ENCODE measurements around the gene RICTOR.

The RICTOR gene

DNA sequence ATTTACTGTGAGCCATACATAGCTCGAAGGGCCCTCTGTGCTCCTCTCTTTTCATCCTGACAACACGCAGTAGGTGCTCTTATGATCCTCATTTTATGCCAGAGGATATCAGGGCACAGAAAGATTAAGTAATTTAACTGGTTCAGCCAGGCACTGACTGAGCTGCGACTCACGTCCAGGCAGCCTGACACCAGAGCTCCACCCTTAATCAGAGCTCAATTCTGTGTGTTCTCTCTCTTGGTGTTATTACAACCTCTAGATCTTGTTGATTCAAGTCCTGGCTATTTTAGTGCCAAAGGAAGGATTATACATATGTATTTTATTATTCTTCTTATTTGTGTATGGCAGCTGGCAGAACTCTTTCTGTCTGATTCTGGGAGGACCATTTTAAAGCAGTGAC, 168.7 kb downstream of the RICTOR start:
- no peak overlapping the region for H3K27ac ChIP-seq
- H3K4me3 ChIP-seq (ENCODE audit: low read depth, low read length): no peak overlapping the region
- DNase-seq: no peak
- H3K36me3 ChIP-seq (replicated peaks): peaks cover 26% of the 10 kb centered on the region
- TF ChIP-seq, protein P1, sequence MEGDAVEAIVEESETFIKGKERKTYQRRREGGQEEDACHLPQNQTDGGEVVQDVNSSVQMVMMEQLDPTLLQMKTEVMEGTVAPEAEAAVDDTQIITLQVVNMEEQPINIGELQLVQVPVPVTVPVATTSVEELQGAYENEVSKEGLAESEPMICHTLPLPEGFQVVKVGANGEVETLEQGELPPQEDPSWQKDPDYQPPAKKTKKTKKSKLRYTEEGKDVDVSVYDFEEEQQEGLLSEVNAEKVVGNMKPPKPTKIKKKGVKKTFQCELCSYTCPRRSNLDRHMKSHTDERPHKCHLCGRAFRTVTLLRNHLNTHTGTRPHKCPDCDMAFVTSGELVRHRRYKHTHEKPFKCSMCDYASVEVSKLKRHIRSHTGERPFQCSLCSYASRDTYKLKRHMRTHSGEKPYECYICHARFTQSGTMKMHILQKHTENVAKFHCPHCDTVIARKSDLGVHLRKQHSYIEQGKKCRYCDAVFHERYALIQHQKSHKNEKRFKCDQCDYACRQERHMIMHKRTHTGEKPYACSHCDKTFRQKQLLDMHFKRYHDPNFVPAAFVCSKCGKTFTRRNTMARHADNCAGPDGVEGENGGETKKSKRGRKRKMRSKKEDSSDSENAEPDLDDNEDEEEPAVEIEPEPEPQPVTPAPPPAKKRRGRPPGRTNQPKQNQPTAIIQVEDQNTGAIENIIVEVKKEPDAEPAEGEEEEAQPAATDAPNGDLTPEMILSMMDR (IDR thresholded peaks at IDR 0.05; ENCODE audit: low read depth, low read length, missing control alignments): no peak
- no peaks in the 10 kb centered on the region for H3K27me3 ChIP-seq (replicated peaks)
- in situ Hi-C loops (cut with HindIII; ENCODE audit: low pct_ligation_motif_present, low sequenced_read_pairs): no loop called here

DNA sequence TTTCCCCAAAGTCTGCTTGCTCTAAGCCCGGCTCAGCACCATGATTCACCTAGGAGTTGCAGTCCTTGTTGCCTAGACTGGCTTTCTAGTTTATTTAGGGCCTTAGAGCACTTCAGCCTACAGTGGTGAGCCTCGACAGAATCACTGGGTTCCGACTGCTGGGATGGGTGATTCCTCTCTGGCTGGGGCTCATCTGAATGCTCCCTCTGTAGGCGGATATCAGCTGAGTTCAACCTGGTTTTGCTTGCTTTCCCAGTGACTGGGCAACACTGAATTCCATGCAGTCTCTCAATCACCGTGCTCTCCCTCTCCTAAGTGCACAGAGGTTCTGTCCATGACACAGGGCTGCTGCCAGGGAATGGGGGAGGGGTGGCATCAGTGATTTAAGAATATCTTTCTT, 174.3 kb downstream of the RICTOR start:
- Histone ChIP-seq H3K4me3 (ENCODE audit: low read depth, low read length) (no peak overlapping the region), H3K27me3 (replicated peaks) (no peaks in the 10 kb centered on the region), H3K27ac (no peak overlapping the region), H3K36me3 (replicated peaks) (peaks cover 16% of the 10 kb centered on the region)
- no peak for DNase-seq
- in situ Hi-C loops (cut with HindIII; ENCODE audit: low pct_ligation_motif_present, low sequenced_read_pairs): no loop called here
- TF ChIP-seq, protein P1 (IDR thresholded peaks at IDR 0.05; ENCODE audit: low read depth, low read length, missing control alignments): no peak

DNA sequence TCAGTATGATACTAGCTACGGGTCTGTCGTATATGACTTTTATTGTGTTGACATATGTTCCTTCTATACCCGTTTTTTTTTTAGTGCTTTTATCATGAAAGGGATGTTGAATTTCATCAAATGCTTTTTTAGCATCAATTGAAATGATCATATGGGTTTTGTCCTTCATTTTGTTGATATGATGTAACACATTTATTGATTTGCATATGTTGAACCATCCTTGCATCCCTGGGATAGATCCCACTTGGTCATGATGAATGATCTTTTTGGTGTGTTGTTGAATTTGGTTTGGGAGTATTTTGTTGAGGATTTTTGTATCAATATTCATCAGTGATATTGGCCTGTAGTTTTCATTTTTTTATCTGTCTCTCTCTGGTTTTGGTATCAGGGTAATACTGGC, 177.4 kb downstream of the RICTOR start:
- in situ Hi-C loops (cut with HindIII; ENCODE audit: low pct_ligation_motif_present, low sequenced_read_pairs): no loop called here
- H3K27me3 ChIP-seq (replicated peaks): no peaks in the 10 kb centered on the region
- TF ChIP-seq, protein P1 (IDR thresholded peaks at IDR 0.05; ENCODE audit: low read depth, low read length, missing control alignments): no peak
- DNase-seq: no peak
- no peak overlapping the region for H3K4me3 ChIP-seq (ENCODE audit: low read depth, low read length)
- H3K27ac ChIP-seq: no peak overlapping the region
- H3K36me3 ChIP-seq (replicated peaks): no peaks in the 10 kb centered on the region

DNA sequence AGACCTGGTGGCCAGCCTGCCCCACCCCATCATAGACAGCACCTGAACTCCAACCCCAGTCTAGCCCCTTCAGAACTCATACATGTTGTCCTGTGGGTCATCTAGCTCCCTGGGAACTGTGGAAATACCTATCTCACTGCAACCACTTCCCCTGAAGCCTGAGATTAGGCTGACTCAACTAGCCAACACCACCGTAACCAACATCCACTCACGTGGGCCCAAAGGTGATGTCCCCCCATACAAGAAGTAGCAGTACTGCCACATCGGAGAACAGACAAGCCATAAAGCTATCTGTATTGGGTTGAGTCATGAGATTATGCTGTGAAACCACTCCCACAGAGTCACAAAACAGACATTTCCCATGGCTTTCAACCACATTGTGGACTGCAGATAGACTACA, 181.8 kb downstream of the RICTOR start:
- H3K36me3 ChIP-seq (replicated peaks): no peaks in the 10 kb centered on the region
- DNase-seq: no peak
- no peaks in the 10 kb centered on the region for H3K27me3 ChIP-seq (replicated peaks)
- no peak overlapping the region for H3K27ac ChIP-seq
- TF ChIP-seq, protein P1 (IDR thresholded peaks at IDR 0.05; ENCODE audit: low read depth, low read length, missing control alignments): no peak
- H3K4me3 ChIP-seq (ENCODE audit: low read depth, low read length): no peak overlapping the region
- in situ Hi-C loops (cut with HindIII; ENCODE audit: low pct_ligation_motif_present, low sequenced_read_pairs): no loop called here

DNA sequence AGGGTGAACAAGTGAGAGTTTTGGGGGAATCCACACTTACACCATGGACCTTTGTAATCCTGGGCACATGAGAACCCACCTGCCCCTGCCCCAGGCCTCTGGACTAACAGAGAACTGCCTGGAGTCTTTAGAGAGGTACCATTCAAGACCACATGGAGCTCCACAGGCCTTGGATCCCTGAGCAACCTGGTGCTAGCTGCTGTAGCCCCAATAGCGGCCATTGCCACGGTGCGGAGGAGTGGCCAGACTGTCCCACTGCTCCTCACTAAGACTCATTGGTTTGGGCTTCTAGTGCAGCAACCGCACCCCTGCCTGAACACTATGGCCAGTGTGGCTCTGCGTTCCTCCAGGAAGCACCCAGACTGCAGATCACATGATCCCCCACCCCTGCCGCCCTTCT, 182.6 kb downstream of the RICTOR start:
- Histone ChIP-seq H3K27ac (no peak overlapping the region), H3K36me3 (replicated peaks) (no peaks in the 10 kb centered on the region), H3K4me3 (ENCODE audit: low read depth, low read length) (no peak overlapping the region), H3K27me3 (replicated peaks) (no peaks in the 10 kb centered on the region)
- TF ChIP-seq, protein P1 (IDR thresholded peaks at IDR 0.05; ENCODE audit: low read depth, low read length, missing control alignments): no peak
- no peak for DNase-seq
- in situ Hi-C loops (cut with HindIII; ENCODE audit: low pct_ligation_motif_present, low sequenced_read_pairs): no loop called here

DNA sequence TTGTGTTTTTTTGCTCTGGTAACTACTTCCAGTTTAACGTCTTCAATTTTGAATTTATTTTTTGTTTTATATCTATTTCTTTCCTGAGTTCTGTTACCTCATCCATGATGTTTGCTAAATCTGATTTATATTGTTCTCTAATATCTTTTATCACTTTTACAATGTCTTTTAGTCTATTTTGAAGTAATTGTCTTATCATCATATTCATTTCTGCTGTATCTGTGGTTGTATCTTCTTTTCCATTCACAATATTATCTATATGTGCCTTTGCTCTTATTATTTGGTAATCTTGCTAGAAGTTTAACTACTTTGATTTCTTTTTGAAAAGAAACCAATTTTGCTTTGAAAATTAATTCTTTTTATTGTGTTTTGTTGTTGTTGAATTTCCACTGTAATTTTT, 184.8 kb downstream of the RICTOR start:
- H3K36me3 ChIP-seq (replicated peaks): peaks cover 18% of the 10 kb centered on the region
- in situ Hi-C loops (cut with HindIII; ENCODE audit: low pct_ligation_motif_present, low sequenced_read_pairs): no loop called here
- no peak overlapping the region for H3K27ac ChIP-seq
- TF ChIP-seq, protein P1 (IDR thresholded peaks at IDR 0.05; ENCODE audit: low read depth, low read length, missing control alignments): no peak
- no peak overlapping the region for H3K4me3 ChIP-seq (ENCODE audit: low read depth, low read length)
- DNase-seq: no peak
- no peaks in the 10 kb centered on the region for H3K27me3 ChIP-seq (replicated peaks)
